K562 (cell line): Measurements from ENCODE around the gene SLC6A8.

Source experiments
- CBFA2T3 ChIP-seq: fragments of 450-650 bp; IDR thresholded peaks from 2 replicates; pipeline ENCODE4 v1.6.1; 2017
- TF ChIP-seq, protein P1 (sequence below): sonication (generic); formaldehyde crosslinking; IDR thresholded peaks from 2 replicates; pipeline ENCODE4 v1.8.1; 2023; ENCODE audit warnings: mild to moderate bottlenecking, missing genetic modification reagents

DNA sequence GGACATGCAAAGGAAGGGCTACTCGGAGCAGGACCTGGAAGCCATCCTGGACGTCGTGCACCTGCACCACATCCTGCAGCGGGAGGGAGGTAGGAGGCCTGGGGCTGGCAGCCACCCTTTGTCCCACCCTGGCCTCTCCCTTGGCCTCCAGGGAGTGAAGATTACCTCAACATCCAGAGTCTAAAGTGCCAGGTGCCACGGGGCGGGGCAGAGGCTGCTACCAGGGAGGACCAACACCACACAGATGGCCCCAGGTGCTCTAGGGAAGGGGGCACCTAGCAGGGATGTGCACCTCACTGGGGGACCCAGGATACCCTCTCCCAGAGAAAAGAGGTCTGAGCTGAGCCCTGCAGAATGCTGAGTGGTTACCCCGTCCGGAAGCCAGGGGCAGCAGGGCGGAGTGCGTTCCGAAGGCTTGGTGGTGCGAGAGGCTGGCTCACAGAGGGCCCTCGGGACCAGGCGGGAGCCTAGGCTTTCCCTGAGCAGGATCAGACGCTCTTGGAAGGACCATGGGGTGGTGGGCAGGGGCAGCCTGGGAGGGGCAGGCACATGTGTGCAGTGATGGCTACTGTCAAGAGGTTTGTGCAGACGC lies 53.0 kb downstream of the SLC6A8 start:
- no peak for TF ChIP-seq CBFA2T3
- TF ChIP-seq, protein P1, sequence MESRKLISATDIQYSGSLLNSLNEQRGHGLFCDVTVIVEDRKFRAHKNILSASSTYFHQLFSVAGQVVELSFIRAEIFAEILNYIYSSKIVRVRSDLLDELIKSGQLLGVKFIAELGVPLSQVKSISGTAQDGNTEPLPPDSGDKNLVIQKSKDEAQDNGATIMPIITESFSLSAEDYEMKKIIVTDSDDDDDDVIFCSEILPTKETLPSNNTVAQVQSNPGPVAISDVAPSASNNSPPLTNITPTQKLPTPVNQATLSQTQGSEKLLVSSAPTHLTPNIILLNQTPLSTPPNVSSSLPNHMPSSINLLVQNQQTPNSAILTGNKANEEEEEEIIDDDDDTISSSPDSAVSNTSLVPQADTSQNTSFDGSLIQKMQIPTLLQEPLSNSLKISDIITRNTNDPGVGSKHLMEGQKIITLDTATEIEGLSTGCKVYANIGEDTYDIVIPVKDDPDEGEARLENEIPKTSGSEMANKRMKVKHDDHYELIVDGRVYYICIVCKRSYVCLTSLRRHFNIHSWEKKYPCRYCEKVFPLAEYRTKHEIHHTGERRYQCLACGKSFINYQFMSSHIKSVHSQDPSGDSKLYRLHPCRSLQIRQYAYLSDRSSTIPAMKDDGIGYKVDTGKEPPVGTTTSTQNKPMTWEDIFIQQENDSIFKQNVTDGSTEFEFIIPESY, result no peak
